ENCODE measurements around the gene PXT1. TPM values are rescaled to one million over a fixed set of nuclear protein-coding genes. Genes with fewer than 3 reads are reported as not detected.

PXT1 gene
- polyA plus RNA-seq, 1 donor, result not detected

DNA sequence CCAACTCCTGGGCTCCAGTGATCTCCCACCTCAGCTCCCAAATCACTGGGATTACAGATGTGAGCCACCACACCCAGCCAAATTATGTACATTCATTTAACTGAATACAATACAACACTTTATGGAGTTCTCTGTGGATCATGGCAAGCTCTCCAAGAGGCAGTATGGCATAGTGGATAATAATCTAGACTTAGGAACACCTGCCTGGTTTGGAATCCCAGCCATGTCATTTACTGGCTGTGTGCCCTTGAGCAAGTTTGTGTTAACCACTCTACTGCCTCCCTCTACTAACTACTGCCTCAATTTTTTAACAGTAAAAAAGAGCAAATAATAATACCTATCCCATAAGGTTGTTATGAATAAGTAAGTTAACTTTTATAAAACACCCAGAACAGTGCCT, 53.3 kb downstream of the PXT1 start:
- DNase-seq, result no peak

DNA sequence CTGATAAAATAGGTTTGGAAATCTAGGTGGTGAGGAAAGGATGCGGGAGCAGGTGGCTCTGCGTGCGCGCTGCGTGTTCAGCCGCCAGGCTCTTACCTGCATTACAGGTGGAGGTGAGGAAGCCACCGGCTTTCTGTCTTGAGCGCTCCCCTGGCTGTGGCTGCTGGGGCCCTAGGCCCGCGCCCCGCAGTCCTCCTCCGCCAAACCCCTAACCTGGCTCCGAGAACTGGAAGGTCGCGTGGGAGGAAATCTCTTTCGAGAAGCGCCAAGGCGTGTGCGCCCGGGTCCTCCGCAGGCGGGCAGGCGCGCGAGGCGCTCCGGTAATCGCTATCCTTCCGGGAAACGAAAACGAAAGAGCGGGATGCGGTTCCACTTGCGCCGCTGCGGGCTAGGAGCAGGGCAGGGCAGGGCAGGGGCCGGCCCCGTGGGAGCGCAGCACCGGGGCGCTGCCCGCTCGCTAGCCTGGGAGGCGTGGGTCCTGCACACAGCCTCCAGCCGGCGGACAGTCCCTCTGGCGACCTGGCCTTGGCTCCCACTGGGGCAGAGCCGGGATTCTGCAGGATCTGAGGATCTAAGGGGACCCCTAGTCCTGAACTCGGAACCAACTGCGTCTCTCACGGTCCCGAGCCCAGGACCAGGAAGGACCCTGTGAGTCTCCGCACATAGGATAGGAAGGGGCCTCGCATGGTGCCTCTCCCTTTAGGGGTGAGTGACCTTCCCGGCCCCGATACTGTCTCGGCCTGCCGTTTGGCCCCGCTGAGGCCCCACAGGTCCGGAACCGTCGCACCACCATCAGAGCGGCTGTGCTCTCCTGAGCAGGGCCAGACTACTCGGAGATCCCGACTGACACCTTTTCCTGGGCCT, 55.0 kb downstream of the PXT1 start, which contains the start of gene ETV7:
Gene ETV7, minus strand, starts transcription at position 230 of the 864 bp plus-strand sequence. Its CDS starts 128 bp downstream, at position 102.
- DNase-seq, result no peak

DNA sequence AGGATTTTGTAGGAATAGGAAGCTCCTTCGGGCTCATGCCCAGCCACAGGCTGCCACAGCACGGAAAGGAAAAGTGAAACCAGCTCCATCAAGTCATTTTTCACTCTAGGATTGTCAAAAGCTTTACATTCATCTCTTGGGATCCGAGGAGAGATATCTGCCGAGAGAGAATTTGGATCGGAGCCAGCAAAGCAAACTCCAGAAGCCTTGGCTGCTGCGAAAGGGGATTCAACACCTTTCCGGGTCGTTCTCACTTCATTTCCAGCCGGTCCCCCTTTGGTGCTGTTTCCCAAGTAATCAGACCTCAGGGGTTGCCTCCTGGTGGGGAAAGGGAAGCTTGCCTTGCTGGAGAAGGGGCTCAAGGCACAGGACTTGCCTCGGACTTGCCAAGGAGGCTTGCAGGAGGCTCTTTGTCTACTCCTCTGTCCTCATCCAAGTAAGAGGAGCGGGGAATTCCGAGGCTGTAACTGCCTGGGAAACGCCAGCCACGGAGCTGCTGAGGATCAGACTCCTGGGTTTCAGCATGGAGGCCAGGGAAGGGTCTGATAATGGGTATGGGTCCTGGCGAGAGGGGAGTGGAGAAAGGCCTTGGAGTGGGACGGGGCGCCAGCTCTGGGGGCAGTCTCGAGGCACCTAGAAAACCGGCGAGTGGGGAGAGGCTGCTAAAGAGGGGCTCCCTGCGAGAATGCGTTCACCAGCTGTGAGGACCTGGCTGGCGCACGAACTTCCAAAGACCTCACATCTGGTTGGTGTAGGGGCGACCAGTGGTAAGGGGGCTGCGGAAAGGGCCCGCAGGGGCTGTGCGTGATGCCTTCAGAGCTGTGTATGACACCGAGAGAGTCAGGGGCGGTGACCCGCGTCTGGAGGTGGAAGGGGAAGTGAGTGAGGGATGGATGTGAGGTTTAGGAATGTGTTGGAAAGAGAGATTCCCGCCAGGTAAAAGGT, 55.9 kb downstream of the PXT1 start:
- DNase-seq, result peak; percentile 35

DNA sequence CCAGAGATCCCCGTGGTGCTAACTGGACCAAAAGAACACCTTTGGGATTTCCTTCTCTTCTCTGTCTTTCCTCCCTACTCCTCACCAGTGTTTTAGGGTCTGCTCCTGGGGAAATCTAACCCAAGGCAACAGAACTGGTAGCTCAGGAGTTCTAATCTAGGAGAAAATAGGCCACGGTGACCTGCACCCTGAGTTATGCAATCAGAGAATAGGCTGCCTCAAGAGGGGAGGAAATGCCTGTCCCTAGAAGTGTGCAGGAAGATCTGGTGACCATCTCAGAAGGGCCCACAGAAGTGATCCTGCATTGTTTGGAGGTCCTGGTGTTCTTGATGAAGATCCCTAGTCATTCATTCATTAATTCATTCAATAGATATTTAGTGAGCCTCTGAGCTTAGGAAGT, 58.6 kb downstream of the PXT1 start:
- no peak for DNase-seq

DNA sequence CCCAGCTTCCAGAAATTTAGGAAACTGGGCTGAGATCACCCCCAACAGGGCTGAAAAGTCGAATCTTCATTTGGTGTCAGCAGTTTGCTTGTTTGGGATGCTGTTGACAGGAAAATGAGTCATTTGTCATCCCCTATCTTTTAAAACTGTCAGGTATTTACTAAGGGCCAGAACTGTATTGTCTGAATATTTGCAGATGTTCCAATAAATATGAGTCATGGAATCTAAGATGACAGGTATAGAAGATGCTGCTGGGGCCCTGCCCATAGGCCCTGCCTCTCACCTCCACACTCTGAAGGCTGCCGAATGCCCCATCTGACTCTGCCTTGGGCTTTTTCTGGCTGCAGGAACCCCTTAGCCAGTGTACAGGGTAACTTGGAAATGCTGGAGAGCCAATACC, 59.0 kb downstream of the PXT1 start:
- no peak for DNase-seq

DNA sequence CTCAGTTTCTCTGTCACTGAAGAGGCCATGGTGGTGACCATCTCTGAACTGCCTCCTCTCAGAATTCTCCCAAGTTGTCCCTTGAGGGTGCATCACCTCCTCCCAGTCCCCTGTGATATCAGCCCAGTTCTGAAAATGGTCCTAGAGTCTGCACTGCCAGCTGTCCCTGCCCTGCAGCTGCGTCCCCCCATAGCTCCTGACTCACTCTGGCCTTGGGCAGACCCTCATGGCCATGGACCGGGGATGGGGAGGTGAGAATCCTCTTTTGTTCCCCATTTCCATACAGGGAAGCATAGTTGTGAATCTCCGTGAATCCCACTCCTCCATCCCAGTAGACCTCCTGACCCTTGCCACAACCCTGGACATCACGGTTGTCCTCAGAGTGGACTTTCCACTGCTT, 59.7 kb downstream of the PXT1 start:
- no peak for DNase-seq

DNA sequence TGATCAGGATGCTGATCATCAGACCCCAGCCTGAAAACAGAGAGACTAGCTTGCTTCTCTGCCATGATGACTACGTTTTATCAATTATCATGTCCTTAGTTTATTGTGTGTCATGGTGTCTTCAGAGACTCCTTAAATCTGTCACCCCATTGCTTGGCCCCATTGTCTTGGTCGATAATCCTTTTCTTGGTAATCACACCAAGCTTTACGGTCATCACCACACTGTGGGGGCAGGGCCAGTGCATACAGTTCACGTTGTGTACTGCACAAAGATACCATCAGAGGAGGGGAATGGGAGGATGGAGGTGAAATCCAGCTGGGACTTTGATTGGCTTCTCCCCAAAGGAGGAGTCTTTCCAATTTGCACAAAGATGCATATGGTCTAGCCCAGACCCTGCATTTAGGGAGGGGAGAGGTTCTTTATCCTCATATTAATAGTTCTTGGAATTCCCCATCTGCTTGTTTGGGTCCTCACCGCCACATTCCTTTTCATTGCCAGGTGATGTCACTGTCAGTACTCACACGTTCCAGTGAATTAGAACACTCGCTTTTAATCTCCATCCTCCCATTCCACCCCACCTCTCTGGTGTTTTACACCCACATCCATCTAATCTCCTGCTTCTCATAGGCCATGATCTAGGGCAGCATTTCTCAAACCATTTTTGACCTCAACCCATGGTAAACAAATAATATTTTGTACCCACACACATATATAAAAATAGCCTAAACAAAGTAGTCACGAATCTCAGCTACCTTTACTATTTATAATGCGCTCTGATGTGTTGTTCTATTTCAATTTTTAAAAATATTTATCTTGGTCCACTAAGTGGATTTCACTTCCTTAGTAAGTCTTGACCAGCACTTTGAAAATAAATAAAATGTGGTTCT, 60.9 kb downstream of the PXT1 start:
- no peak for DNase-seq

DNA sequence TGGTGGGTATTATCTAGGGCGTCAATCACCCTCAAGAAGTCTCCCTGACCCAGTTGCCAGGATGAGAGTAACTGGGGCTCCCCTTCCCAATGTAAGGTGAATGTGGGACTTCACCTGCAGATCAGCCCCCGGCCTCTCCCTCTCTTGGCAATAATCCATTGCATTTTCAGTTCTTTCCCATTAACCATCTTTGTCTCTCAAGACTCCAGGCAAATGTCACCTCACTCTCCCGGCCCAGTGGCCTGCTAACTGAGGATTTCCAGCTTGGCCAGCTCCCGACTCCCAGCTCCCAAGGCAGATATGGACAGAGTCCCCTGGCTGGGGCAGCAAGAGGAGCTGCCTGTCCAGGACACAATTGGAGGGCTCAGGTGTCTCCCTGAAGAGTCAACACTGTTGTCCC, 62.5 kb downstream of the PXT1 start:
- DNase-seq, result no peak

DNA sequence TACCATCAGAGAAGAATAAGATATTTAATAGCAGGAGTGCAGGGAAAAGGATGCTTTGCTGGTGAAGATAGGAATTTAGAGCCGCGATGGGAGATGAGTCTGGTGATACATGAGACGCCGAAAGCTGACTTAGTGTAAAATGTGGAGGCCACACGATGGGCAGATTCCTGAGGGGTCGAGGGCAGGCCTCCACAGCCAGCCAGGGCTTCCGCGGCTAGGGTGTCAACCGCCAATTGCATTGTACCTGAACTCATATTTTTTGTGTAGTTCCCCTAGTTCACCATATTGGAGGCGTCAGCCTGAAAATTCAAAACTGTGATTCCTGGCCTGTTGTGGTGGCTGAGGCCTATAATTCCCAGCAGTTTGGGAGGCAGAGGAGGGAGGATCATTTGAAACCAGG, 63.7 kb downstream of the PXT1 start:
- no peak for DNase-seq

DNA sequence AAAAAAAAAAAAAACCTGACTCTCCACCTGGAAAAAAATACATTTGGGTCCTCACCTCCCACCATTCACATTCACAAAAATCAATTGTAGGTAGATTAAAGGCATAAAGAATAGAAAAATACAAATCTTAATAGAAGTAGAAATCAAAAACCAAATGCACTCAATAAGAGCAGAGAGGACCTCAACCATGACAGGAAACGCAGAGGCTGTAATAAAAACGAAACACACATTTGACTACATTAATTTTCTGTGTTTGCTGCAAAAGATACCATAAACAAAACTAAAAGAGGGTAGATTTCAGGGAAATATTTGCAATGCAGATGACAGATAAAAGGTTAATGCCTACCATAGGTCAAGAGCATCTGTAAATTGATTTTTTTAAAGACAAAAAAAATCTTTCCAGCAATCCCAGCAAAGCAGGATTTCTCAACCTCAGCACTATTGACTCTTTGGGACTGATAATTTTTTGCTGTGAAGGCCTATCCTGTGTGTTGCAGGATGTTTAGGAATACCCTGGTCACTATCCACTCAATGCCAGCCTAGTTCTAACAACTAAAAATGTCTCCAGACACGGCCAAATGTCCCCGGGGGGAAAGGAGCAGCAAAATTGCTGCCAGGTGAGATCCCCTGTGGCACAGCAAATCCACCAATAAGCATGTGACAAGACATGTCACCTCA, 64.3 kb downstream of the PXT1 start:
- DNase-seq, result no peak

DNA sequence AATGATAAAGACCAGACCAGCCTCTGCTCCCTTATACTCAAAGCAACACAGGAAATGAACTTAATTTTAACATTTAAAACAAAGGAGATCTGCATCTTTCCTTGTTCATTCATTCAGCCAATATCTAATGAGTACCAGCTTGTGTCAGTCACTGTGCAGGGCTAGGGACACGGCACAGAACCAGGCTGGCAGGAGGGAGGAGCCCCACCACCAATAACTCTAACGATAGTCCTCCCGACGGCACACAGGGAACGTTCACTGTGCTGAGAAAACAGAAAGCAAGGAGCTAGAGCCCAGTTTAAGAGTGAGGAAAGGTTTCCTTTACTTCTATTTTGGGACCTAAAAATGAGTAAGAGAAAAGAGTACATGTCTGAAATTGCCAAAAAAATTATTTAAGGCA, 65.1 kb downstream of the PXT1 start:
- no peak for DNase-seq

DNA sequence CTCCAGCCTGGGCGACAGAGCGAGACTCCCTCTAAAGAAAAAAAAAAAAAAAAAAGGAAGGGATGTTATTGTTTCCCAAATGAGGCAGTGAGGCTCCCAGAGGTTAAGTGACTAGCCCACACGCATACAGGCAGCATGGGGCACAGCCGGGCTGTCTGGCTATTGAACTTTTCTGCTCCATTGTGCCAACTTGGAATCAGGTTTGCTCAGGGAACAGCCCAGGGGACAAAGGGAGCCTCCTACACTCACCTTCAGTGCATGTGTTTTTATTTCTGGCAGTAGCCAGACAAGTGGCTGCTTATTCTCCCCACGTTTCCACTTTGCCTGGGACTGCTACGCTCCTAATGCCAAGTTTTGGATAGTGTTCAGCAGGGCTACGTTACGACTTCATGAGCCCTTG, 65.9 kb downstream of the PXT1 start:
- no peak for DNase-seq

DNA sequence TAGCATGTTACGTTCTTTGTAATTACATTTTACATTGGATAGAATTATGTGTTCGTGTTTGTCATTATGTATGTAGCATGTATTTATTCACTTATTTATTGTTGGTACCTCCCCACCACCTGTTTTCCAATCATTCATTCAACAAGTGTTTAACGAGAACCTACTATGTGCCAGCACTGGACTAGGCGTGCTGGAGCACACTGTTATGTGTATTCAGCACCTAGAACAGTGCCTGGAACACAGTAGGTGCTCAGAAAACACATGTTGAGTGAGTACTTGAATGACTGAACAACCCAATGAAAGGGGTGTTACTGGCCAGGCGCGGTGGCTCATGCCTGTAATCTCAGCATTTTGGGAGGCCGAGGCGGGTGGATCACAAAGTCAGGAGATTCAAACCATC, 66.5 kb downstream of the PXT1 start:
- DNase-seq, result no peak

DNA sequence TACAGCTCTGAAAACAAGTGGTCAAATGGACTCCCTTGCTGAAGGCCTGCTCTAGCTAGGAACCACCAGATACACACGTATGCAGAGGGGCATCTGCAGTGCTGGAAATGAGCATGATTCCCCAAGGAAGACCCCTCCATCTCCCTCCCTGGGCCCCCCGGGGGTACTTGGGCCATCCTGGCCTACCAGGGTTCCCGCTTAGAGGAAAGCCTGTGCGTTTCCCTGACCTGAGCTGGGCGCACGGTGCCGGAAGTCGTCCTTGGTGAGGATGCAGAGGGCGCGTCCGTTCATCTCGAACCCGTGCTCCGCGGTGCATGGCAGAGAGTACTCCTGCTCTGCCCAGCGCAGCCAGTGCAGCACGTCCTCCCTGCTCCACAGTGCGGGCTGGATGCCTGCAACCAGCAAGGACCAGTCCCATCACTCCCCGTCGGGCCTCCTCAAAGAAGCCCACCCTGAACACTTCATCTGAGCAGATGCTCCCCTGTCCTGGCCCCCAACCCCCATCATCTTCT, 67.0 kb downstream of the PXT1 start:
- DNase-seq, result no peak

DNA sequence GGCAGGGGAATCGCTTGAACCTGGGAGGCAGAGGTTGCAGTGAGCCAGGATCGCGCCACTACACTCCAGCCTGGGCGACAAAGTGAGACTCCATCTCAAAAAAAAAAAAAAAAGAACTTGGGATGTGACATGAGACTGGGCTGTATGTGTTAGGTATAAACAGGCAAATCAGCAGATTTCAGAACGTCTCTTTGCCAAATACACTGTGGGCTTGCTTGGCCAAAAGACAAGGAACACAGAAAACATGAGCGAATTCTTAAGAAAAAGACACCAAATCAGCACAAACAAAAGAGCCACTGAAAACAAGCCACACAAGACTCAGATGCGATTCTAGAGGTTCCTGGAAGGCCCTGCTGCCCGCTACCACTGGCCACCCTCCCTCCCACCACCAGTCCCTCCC, 67.7 kb downstream of the PXT1 start:
- DNase-seq, result no peak

DNA sequence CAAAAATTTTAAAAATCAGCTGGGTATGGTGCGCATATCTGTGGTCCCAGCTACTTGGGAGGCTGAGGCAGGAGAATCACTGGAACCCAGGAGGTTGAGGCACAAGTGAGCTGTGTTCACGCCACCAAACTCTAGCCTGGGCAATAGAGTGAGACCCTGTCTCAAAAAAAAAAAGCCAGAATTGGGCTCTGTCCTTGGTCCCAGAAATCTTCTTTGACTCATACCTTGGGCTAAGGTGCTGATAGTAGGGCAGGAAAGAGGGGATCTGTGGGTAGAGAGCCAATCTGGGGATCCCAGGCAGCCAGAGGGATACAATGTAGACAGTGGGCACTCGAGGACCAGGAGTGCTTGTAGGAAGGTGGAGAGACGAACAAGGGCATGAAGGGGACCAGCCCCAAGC, 68.5 kb downstream of the PXT1 start:
- no peak for DNase-seq

DNA sequence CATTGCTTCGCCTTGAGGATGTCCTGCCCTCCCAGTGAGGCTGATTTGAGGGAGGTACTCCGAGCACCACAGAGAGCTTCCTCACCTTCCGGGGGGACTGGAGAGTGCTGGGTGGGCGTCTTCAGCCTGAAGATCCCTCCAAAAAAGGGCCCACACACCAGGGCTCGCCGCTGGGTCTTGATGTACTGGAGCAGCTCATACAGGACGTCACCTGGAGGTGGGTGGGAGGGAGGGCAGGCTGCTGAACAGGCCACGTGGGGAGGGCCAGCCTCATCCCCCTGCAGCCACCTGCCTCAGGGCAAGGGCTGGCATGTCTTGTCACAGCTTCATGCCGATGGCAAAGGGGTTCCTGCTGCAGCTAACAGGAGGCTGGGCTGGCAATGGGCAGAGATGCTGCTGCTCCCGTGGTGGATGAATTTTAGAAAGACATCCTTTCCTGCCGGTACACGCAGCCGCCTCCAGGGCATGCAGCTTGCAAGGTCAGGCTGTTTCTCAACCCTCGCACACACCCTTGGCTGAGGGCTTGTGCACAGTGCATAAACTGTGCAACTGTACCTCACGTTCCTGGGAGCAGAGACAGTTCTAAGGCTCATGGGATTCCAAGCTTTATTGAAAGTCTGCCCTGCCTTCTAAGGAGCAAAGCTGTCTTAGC, 69.2 kb downstream of the PXT1 start:
- DNase-seq, result no peak

DNA sequence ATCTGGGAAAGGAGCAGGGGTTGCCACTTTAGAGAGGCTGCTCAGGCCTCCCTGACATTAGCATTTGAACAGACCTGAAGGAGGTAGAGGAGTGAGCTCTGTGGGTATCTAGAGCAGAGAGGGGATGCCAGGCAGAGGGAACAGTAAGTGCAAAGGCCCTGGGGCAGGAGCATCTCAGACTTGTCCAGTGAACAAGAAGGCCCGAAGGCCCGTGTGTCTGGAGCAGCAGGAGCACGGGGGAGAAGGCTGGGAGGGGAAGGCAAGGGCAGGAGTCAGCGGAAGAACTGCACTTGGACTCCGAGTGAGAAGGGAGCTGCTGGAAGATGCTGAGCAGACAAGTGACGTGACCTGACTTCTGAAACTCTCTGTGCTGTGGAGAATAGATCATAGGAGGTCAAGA, 70.6 kb downstream of the PXT1 start:
- no peak for DNase-seq

DNA sequence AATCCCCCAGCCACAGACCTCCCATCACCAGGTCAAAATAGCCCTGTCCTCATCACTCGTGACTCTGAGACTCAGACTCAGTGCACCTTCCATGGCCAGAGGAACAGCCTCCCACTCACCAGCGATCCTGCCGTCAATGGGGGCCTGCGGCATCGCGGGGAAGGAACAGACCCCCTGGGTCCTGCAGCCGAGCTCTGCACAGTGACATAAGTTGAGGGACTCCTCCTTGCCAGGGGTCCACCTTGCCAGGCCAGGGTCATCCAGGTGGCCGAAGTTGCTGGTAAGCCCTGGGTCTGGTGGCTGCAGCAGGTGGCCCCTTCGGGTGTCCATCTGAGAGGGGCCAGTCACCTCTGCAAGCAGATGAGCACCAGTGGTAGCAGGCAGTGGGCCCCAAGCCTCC, 71.4 kb downstream of the PXT1 start:
- no peak for DNase-seq

DNA sequence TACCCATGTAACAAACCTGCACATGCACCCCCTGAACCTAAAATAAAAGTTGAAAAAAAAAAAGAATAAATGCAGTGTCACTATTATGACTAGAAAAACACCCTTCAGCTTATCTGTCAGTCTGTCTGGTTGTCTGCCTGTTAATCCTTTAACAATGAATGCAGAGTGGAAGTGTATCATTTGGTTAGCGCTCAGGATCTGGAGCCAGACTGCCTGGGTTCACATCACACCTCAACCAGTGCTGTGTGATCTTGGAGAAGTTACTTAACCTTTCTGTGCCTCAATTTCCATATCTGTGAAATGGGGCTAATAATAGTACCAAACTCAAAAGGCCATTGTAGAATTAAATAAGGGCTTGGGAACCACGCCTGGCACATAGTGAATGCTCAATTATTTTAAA, 72.0 kb downstream of the PXT1 start:
- DNase-seq, result no peak
